Testis (tissue), 2 donors: ENCODE data around the gene AHCYL1.

Experiments used
- CTCF ChIP-seq, 3 experiments: fragments of 450-650 bp in 2 of 3; fragments of 200-600 bp in 1 of 3; sonication (generic) in 1 of 3; IDR thresholded peaks; one replicate each; pipeline ENCODE4 v1.5.1; 2016 to 2019; ENCODE audit warnings: antibody characterized with exemption in 3 of 3, mild to moderate bottlenecking in 2 of 3, moderate library complexity in 1 of 3
- POLR2A ChIP-seq: fragments of 450-650 bp; IDR thresholded peaks from one replicate; pipeline ENCODE4 v1.6.1; 2017; ENCODE audit warnings: antibody characterized with exemption, mild to moderate bottlenecking, moderate library complexity

GRCh38 chr1:109981004-109981335, 3.6 kb upstream of the AHCYL1 start:
- TF ChIP-seq CTCF (IDR thresholded peaks at IDR 0.05) (no peak), POLR2A (no peak)
